Measurements from ENCODE around the gene KCTD16.

GRCh38 chr5:144307736-144308135, 137.1 kb downstream of the KCTD16 start:
- TF ChIP-seq ZNF274 (IDR thresholded peaks at IDR 0.05; ENCODE audit: low read depth, low read length) (no peak), EZH2 (IDR thresholded peaks at IDR 0.05) (no peak), POLR2AphosphoS5 (IDR thresholded peaks at IDR 0.05; ENCODE audit: low read depth, low read length) (no peak), JUND (IDR thresholded peaks at IDR 0.05) (no peak), SP1 (IDR thresholded peaks at IDR 0.05; ENCODE audit: low read depth) (no peak), SIN3A (IDR thresholded peaks at IDR 0.05; ENCODE audit: low read depth) (no peak), CTCF (IDR thresholded peaks at IDR 0.05 in 2 of 3, conservative IDR thresholded peaks at IDR 0.05 in 1 of 3; ENCODE audit: borderline replicate concordance in 1 of 3, insufficient read depth in 1 of 3, low read depth in 2 of 3, low read length in 2 of 3) (no peak), REST (IDR thresholded peaks at IDR 0.05; ENCODE audit: low read depth) (no peak), POLR2A (IDR thresholded peaks at IDR 0.05; ENCODE audit: borderline replicate concordance, extremely low read depth, insufficient read depth, insufficient read length) (no peak), ZFX (IDR thresholded peaks at IDR 0.05) (no peak)

All from HCT116 (cell line).